ENCODE results near the gene UBAC1.

Gene UBAC1

DNA sequence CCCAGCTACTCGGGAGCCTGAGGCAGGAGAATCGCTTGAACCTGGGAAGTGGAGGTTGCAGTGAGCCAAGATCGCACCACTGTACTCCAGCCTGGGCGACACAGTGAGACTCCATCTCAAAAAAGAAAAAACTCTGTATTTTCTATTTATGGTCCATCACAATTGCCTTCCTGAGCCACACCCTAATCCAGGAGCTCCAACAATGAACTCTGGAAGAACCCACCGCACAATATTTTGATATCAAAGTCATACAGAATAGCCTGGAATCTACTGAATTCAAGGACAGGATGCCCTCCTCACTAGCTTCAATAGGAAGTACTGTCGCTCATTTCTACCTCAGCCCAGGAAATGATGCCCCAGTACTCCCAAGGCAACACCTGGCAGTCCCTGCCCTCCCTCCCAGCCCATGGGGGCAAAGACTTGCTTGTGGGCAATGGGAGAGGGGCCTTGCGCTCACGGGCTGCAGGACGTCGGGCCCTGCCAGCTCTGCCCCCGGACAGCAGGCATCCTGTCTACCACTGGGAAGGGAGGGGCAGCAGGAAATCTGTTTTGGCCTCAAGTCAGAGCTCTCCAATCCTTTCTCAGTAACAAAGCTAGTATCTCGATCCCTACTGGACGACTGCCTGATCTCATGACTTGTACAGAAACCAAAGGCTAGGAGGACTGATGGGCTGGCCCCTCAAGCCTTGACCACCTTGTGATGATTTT is 19.7 kb downstream of the UBAC1 start:
- no peak for DNase-seq (ENCODE audit: low spot score)

DNA sequence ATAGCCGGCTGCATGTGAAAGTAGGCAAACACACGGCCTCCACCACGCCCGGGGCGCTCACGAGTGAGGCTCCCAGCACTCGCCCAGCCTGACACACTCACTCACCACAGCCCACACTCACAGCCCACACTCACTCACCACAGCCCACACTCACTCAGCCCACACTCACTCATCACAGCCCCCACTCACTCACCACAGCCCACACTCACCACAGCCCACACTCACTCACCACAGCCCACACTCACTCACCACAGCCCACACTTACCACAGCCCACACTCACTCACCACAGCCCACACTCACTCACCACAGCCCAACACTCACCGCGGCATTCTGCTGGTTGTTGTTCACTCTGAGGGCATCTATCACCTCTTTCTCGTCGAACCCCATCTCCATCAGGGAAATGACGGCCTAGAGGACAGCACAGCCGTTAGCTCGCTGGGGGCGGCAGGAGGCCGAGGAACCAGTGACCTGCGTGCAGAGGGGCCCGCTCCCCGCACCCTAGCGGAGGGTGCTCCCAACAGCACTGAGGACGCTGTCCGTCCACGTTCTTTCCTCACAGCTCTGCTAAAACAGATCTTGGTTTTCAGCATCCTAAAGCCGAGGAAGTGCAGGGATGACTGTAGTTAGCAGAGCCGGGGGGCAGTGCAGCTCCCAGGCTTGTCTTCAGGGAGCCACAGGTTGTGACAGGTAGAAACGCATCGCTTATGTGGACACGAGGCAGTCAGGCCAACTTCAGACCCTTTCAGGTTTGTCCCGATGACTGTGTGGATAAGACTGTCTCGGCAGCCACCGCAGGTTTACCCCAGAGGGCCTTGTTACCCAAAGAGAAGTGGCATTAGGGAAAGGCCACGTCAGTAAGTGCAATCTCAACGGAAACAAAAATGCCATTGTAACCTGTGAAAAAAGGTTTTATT is 21.6 kb downstream of the UBAC1 start:
- no peak for DNase-seq (ENCODE audit: low spot score)

DNA sequence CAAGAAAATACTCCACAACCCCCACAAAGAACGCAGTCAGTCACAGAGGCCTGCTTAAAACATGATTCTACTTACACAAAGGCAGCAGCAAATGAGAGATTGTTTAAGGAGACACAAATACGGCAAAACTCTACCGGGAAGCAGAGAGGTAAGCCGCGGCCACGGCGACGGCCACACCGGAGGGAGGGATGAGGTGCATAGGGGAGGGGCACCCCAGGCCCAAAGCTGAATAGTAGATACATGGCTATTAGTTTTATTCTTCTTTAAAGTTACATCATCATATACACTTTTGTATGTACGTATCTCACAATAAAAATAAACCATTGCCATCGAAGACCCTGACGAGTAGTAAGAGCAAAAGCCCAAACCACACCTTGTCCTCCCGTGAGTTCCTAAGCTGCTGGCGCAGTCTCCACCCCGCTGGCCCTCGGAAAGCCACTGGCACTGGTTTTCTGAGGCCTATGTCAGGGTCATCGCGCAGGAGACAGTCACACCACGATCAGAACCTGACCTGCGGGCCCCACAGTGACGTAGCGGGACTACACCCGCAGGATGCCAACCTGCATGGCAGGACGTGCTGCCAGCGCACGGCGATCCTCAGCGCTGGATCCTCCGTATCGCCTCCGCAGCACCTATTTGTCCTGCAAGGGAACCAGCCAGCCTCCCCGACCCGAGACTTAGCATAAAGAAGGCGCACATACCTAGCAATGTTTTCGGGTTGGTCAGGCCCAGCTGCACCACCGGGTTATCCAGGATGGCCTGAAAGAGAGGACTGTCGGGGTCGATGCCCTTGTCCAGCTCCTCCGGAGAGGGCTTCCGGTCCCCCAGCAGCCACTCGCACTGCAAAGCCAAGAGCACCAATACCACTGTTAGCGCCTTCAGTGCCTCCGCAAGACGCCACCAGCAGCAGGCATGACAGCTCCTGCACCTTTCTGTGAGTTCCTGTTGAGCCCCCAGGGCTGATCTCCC is 23.4 kb downstream of the UBAC1 start:
- DNase-seq (ENCODE audit: low spot score), result no peak

DNA sequence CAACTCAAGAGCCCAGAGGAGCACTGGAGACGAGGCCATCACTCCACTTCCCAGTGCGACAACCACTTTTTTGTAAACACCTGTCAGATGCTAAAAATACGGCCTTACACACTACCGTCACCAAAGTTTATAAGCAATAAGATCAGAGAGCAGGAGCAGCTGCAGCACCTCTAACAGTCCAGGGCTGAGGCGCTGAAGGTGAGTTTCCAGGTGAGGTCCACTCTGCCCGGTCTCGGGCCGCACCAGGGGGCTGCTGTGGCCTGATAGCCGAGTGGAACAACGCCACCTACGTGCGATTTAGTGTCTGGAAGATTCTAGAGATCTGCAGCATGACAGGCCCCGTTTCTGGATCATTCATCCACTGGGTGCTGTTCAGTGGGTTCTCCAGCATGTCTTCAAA is 28.1 kb downstream of the UBAC1 start:
- no peak for DNase-seq (ENCODE audit: low spot score)

DNA sequence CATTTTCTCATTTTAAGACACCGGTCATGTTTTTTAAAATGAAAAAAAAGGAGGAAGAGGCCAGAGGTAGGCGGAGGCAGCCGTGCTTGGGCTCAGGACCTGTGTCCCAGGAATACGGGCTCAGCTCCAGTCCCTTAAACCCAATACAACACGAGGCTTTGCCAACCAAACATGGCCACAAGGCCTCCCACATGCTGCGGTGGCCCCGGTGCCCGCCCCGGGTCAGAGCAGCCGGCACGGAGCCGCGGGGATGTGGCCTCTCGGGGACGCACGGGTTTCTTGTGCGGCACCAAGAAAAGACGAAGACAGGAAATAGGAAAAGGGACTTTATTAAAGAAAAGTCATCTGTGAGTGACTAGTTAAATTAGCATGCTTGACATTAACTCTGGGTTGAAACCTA is 28.5 kb downstream of the UBAC1 start:
- DNase-seq (ENCODE audit: low spot score), result no peak

DNA sequence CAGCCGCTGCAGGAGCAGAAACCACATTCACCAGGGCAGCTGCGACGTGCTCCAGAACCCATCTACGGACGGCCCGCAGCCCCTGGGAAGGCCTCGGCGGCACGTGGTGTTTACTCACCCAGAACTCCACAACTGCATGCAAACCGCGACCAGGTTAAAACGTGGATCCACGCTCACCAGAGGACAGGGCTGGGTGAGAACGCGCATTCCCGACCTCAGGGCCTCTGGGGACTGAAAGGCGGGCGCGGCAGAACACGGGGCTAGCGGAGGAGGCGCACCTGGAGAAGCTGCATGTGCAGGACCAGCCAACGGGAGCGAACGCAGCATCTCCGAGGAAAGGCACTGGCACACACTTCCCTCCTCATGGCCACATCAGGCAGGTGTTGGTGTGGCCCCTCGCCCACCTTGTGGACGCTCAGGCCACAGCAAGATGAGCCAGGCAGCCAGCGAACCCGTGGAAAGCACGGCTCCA is 29.8 kb downstream of the UBAC1 start:
- DNase-seq (ENCODE audit: low spot score), result no peak

DNA sequence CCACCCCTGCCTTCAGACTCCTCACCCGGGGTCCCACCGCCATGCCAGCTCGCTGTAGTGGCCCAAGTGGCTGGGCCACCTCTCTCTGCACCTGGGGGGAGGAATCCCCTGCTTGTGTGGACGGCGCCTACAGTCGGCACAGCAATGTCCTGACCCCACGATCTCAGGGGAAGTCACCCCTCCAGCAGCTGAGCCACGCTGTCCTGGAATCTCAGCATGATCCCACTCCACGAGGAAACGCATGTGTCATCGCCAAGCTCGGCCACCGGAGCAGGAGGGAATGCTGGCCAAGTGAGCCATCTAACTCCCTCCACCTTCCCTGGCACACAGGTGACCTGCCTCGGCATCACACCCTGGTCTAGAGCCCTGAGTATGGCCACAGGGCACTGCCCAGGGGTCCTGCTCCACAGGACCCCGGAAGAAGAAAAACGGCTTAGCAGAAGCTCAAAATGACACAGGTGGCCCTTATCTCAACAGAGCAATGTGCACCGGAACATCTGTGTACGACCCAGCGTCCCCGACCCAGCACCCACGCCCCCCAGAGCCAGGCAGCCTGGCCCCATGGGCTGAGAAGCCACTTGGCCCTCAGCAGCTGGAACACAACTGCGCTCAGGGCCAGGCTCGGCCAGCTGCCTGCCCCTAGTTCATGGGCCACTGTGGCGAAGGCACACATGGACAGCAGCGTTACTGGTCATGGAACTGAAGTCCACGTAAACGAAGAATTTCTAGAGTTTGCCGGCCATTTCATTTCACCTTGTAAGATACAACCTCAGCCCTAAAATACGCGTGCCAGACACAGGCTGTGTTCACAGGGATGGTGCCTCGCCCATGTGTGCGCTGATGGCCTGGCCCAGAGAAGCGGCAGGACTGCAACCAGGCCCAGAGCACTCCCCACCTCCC is 30.5 kb downstream of the UBAC1 start:
- DNase-seq (ENCODE audit: low spot score), result no peak

DNA sequence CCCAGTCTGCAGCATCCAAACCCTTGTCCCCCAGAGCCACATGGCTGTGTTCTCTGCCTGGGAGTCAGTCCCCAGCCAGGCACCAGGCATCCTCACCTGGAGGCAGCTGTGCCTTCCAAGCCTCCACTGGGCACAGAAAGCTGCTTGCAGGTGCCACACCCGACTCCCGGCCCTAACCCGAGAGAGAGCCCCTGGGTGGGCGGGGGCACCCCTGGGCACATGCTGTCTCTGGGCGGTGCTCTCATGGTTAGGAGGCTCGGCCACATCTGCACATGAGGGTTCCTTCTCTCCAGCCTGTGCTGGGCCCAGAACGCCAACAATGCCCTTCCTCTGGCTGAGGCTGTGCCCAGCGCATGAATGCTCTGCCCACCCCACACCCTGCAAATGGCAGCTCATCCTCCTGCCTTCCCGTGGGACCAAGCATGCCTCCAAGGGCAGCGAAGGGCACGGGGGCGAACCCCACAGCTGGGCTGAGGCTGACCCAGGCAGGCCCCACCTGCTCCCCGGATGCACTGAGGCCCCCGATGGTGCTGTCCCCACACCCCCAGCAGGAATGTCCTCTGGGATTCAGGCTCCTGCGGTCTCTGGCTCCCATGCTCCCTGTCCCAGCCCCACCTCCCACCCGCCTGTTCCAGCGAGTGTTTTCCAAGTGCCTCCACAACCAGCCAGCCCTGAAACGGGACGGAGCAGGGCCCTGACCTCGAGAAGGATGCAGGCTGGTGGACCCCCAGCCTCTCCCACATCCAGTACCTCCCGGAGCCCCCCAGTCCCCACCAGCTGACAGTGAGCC is 31.3 kb downstream of the UBAC1 start:
- no peak for DNase-seq (ENCODE audit: low spot score)

DNA sequence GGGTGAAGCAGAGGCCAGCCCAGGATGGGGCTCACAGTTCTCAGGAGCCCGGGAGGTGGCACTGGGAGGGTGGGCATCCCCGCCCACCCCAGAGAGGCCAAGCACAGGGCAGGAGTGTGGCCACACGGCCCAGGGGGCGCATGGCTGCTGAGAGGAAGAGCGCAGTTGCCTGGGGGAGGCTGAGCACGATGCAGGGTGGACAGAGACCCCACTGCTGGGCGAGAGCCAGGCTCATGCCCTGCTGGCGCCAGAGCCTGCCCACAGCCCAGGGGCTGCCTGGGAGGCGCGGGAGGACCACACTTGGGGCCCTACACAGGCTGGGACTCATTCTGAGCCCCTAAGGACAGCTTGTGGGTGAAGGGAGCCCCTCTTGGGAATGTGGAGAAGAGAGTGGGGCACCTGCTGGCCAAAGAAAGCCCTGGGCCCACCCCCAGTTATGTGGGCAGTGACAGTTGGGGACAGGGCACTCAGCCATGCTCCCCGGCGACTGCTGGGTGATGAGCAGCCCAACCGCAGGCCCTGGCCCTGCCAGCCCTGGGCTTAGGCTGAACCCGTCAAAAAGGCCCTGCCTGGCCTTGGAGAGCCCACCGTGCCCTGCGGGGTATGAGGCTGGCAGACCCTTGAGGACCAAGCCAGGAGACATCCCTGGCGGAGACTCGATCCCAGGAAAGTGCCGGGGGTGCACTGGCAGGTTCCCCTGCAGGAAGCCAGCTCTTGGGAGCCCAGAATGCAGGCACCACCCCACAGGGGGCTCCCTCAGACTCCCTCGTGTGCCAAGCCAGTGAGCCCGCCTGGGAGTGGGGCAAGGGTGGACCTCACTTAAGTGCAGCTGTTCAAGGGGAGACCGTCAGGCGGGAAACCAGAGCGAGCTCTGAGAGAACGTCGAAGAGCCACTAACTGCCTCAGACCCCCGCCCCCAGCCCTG is 32.2 kb downstream of the UBAC1 start:
- DNase-seq (ENCODE audit: low spot score), result no peak

DNA sequence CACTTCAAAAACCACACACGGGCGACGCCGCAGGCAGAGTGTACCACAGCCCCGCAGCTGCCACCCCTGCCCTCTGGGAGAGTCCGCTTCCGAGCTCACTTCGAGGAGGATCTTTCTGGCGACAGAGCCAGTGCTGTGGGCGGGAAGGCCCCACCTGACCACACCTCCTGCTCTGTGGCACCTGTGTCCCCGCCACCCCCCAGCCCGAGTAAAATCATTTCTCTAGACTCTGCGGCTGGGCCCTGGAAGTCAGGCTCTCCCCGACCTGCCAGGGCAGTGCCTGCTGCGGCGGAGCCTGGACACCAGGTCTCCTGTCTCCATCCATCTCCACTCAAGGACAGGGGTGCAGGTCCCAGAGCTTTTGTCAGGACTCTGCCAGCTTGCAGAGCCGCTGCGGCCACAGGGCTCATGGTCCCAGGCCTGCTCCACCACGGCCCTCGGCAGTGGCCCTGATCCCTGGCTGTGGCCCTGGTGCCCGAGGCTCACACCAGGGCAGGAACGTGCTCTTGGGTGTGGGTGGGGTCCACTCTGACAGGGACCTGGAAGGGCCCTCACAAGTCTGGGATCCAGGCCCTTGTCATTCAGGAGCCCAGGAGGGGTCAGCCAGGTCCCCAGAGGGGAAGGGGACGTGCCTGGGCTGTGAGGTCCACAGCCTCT is 33.0 kb downstream of the UBAC1 start:
- DNase-seq (ENCODE audit: low spot score), result no peak

DNA sequence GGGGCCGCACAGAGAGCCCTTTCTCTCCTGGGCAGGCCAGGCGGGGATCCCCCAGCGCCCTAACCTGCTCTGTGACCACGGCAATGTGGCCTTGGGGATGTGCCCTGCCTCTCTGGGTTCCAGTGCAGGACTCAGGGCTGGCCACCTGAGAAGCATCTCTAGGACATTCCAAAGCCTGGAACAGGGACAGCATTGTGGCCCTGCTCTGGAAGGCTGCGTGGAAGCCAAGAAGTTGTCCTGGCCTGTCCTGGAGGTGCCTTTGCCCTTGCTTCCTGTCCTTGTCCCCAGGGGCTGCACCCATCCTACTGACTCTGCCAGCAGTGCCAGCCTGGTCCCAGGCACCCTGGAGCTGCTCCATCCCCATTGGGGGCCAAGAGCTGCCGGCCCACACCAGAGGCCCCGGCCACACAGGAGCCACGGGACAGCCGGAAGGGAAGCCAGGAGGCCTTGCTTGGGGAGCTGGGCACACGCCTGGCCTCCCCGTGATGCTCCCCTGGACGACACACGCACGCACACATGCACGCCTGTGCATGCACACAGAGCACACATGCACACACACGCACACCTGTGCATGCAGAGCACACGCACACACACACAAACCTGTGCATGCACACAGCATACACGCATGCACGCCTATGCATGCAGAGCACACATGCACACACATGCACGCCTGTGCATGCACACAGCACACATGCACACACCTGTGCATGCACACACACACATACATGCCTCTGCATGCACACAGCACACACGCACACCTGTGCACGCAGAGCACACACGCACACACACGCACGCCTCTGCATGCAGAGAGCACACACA is 33.8 kb downstream of the UBAC1 start:
- no peak for DNase-seq (ENCODE audit: low spot score)

DNA sequence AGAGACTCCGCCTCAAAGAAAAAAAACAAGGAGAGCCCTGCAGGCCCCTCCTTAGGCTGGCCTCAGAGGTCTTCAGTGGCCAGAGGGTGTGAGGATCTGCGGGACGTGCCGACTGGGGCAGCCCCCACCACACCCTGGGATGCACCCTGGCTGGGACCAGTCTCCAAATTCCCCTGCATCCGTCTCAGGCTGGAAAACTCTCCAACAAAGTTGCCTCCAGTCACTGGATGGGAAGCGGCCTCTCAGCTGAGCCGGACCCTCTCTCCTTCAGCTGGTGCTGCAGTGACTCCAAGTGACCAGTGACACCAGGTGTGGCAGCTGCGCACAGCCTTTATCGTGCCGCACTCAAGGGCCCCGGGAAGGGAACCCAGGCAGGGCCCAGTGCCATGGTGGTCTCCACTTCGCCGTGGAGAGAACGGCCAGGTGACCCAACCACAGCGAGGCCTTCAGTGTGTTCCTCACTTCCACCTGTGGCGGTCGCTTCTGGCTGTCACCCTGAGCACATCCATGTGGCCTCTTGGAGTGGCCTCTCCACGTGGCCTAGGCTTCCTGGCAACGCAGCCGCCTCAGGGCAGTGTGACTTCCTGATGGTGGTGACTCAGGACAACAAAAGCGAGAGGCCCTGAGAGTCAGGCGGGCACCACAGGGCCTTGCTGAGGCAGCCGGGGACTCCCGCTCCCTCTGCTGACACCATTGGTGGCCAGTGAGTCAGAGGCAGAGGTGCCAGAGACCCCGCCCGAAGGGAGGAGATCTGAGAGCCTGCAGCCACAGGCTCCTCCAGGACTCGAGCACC is 34.6 kb downstream of the UBAC1 start:
- DNase-seq (ENCODE audit: low spot score), result no peak

DNA sequence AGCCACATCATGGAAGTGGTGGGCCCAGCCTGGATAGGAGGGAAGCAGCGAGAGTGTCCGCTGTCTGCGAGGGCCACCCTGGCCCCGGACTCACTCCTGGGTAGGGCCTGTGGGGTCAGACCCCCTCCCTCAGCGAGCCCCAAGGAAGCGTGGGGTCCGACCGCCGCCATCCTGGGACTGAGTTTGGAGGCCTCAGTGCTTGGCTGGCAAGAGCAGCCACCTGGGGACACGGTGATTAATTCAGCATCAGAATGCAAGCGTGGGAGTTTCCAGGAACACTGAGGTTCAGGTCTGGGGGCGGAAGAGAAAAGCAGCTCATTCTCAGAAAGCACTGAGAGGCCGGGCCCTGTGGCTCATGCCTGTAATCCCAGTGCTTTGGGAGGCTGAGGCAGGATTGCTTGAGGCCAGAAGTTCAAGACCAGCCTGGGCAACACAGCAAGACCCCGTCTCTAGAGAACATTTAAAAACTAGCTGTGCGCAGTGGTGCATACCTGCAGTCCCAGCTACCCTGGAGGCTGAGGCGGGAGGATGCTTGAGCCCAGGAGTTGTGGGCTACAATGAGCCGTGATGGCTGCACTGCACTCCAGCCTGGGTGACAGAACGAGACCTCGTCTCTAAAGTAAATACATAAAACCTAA is 35.6 kb downstream of the UBAC1 start:
- DNase-seq (ENCODE audit: low spot score), result no peak

DNA sequence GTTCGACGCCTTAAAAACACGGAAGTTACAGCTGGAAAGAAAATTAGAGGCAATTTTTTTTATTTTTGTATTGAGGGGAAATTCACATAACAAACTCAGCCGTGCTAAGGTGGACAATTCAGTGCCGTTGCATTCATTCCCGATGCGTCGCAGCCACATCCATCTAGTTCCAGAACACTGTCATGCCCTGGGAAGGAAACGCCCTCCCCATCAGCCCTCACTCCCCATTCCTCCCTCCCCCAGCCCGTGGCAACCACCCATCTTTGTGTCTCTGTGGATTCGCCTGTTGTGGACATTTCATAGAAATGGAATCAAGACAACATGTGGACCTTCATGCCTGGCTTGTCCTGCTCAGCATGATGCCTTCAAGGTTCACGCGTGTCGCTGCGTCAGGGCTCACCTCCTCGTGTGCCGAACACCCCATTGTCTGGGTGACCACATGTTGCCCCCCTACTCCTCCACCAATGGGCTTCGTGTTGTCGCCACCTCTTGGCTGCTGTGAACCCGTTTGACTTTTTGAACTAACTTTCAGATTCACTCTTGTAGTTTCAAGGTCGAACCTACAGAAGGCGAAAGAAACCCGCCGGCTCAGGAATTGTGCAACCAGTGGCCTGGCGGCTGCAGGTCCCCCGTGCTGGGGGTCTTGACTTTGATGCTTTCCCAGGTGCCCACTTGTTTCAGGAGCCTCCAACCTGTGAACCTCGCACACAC is 36.4 kb downstream of the UBAC1 start:
- DNase-seq (ENCODE audit: low spot score), result no peak

DNA sequence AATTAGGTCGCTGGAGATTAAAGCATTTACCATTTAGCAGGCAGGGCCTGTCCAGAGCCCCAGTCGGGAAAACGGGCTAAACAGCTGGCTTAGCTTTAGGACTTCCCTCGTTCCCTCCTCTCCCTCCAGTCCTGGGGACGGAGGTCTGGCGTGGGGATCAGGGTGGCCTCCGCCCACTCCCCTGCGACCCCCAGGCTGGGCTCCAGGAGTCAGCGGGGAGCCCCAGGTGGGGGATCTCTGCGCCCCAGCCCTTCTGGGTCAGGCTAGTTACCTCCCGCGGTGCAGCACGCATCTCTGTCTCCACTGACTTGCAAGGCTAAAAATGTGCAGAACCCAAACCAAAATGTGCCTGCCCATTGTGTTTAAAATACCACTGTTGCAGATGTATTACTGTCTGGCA is 37.7 kb downstream of the UBAC1 start:
- no peak for DNase-seq (ENCODE audit: low spot score)
